RWPE2 (cell line): ENCODE results near the gene SMIM36.
A peak's percentile ranks its signal among the peaks of the same experiment; 100 is the strongest.

Experiments used
- ATAC-seq: fragments of 200-7000 bp; cut with Tn5 transposase; 3 replicates; pipeline ENCODE4 v1.9.1; 2021; ENCODE audit warnings: low read depth
- DNase-seq: peaks from one replicate; pipeline ENCODE4 v3.0.0-alpha.2; 2020; ENCODE audit warnings: low spot score
- H3K27ac ChIP-seq: fragments of 450-650 bp; 2 replicates; pipeline ENCODE4 v1.5.1; 2017; ENCODE audit warnings: mild to moderate bottlenecking; ENCODE audit not compliant: poor library complexity, severe bottlenecking
- H3K27me3 ChIP-seq: fragments of 250-450 bp; sonication (Bioruptor Pico); 2 replicates; pipeline ENCODE4 v1.5.1; 2021; ENCODE audit warnings: mild to moderate bottlenecking, moderate library complexity; ENCODE audit not compliant: insufficient read depth, poor library complexity, severe bottlenecking
- H3K36me3 ChIP-seq: fragments of 250-450 bp; sonication (Bioruptor Pico); 2 replicates; pipeline ENCODE4 v1.5.1; 2020; ENCODE audit warnings: low read depth, mild to moderate bottlenecking, moderate library complexity
- H3K4me1 ChIP-seq: fragments of 250-450 bp; sonication (Bioruptor Pico); 2 replicates; pipeline ENCODE4 v1.5.1; 2021; ENCODE audit warnings: mild to moderate bottlenecking, moderate library complexity; ENCODE audit not compliant: insufficient read depth, poor library complexity, severe bottlenecking
- H3K4me3 ChIP-seq: fragments of 250-450 bp; sonication (Bioruptor Pico); 2 replicates; pipeline ENCODE4 v1.5.1; 2021; ENCODE audit warnings: mild to moderate bottlenecking, moderate library complexity; ENCODE audit not compliant: severe bottlenecking
- H3K9me3 ChIP-seq: fragments of 250-450 bp; sonication (Bioruptor Pico); 2 replicates; pipeline ENCODE4 v1.5.1; 2021; ENCODE audit warnings: mild to moderate bottlenecking, moderate library complexity; ENCODE audit not compliant: severe bottlenecking
- CTCF ChIP-seq: fragments of 450-650 bp; IDR thresholded peaks from one replicate; pipeline ENCODE4 v1.5.1; 2017; ENCODE audit warnings: mild to moderate bottlenecking, moderate library complexity; ENCODE audit not compliant: poor library complexity, severe bottlenecking

The SMIM36 gene

GRCh38 chr17:55545806-55546205, 34.6 kb upstream of the SMIM36 start:
- Histone ChIP-seq H3K4me3 (no peak overlapping the region), H3K27me3 (no peaks in the 10 kb centered on the region), H3K9me3 (no peaks in the 10 kb centered on the region), H3K27ac (no peak overlapping the region), H3K4me1 (peaks cover under 1% of the 10 kb centered on the region), H3K36me3 (no peaks in the 10 kb centered on the region)
- no peak for ATAC-seq
- TF ChIP-seq CTCF, result no peak
- DNase-seq, result no peak

- Histone ChIP-seq H3K36me3 (no peaks in the 10 kb centered on the region), H3K27me3 (no peaks in the 10 kb centered on the region), H3K4me3 (no peak overlapping the region), H3K9me3 (no peaks in the 10 kb centered on the region), H3K4me1 (peaks cover 6% of the 10 kb centered on the region), H3K27ac (no peak overlapping the region)
- no peak for ATAC-seq
- no peak for DNase-seq
- no peak for TF ChIP-seq CTCF
These were observed 32.5 kb upstream of the SMIM36 start for GRCh38 chr17:55543709-55544108.

- H3K27ac ChIP-seq, result peak overlapping the region; percentile 21
- no peak overlapping the region for H3K4me3 ChIP-seq
- DNase-seq (no peak), ATAC-seq (peak; percentile 57; the same call in 2 of the 3 replicates)
- TF ChIP-seq CTCF, result no peak
- no peaks in the 10 kb centered on the region for H3K27me3 ChIP-seq
- no peaks in the 10 kb centered on the region for H3K36me3 ChIP-seq
- H3K9me3 ChIP-seq, result no peaks in the 10 kb centered on the region
- peaks cover 6% of the 10 kb centered on the region for H3K4me1 ChIP-seq
These were observed 29.3 kb upstream of the SMIM36 start for GRCh38 chr17:55540414-55541091.

- H3K4me1 ChIP-seq, result peaks cover 9% of the 10 kb centered on the region
- H3K27ac ChIP-seq, result no peak overlapping the region
- TF ChIP-seq CTCF, result no peak
- DNase-seq (no peak), ATAC-seq (no peak)
- H3K4me3 ChIP-seq, result no peak overlapping the region
- no peaks in the 10 kb centered on the region for H3K36me3 ChIP-seq
- no peaks in the 10 kb centered on the region for H3K27me3 ChIP-seq
- peaks cover 5% of the 10 kb centered on the region for H3K9me3 ChIP-seq
These were observed 25.0 kb upstream of the SMIM36 start for GRCh38 chr17:55536205-55536604.

GRCh38 chr17:55533608-55534007, 22.4 kb upstream of the SMIM36 start:
- no peak for ATAC-seq
- Histone ChIP-seq H3K4me1 (peaks cover 2% of the 10 kb centered on the region), H3K4me3 (no peak overlapping the region), H3K27ac (no peak overlapping the region), H3K36me3 (no peaks in the 10 kb centered on the region), H3K27me3 (no peaks in the 10 kb centered on the region), H3K9me3 (peaks cover 5% of the 10 kb centered on the region)
- DNase-seq, result no peak
- TF ChIP-seq CTCF, result no peak
